HepG2 (cell line): ENCODE results near the gene DOK1. TPM values are rescaled to one million over a fixed set of nuclear protein-coding genes. Genes with fewer than 3 reads are reported as not detected.

Experiments used
- BORCS8-MEF2B ChIP-seq: sonication (generic); formaldehyde crosslinking; IDR thresholded peaks from 2 replicates; pipeline ENCODE4 v1.8.0; 2022; ENCODE audit warnings: mild to moderate bottlenecking, missing genetic modification reagents
- BRF2 ChIP-seq: sonication (generic); formaldehyde crosslinking; IDR thresholded peaks from 2 replicates; pipeline ENCODE4 v1.8.1; 2022; ENCODE audit warnings: mild to moderate bottlenecking, missing genetic modification reagents
- FOXA1 ChIP-seq, 2 experiments: fragments of 450-650 bp in 1 of 2; sonication (generic) in 1 of 2; formaldehyde crosslinking in 1 of 2; IDR thresholded peaks; 2 replicates each; pipeline versions ENCODE4 v1.4.0 to v1.6.1; 2016 to 2020; ENCODE audit warnings: missing genetic modification reagents in 1 of 2
- HDAC2 ChIP-seq: sonication (generic); formaldehyde crosslinking; IDR thresholded peaks from 2 replicates; pipeline ENCODE4 v1.4.0; 2020; ENCODE audit warnings: missing genetic modification reagents
- MTA1 ChIP-seq: sonication (generic); formaldehyde crosslinking; IDR thresholded peaks from 2 replicates; pipeline ENCODE4 v1.4.0; 2020; ENCODE audit warnings: missing genetic modification reagents, mild to moderate bottlenecking, borderline replicate concordance
- MYC ChIP-seq: sonication (generic); formaldehyde crosslinking; IDR thresholded peaks from 2 replicates; pipeline ENCODE4 v1.9.0; 2021; ENCODE audit warnings: missing genetic modification reagents, borderline replicate concordance
- PHF20 ChIP-seq: sonication (generic); formaldehyde crosslinking; IDR thresholded peaks from 2 replicates; pipeline ENCODE4 v1.5.0; 2020; ENCODE audit warnings: mild to moderate bottlenecking, missing genetic modification reagents
- REXO4 ChIP-seq: sonication (generic); formaldehyde crosslinking; IDR thresholded peaks from 2 replicates; pipeline ENCODE4 v1.8.0; 2022; ENCODE audit warnings: missing genetic modification reagents, mild to moderate bottlenecking, borderline replicate concordance
- ZNF253 ChIP-seq: sonication (generic); formaldehyde crosslinking; IDR thresholded peaks from 2 replicates; pipeline ENCODE4 v1.8.0; 2022; ENCODE audit warnings: mild to moderate bottlenecking, missing genetic modification reagents, borderline replicate concordance
- ZNF263 ChIP-seq: sonication (generic); formaldehyde crosslinking; IDR thresholded peaks from 2 replicates; pipeline ENCODE4 v1.4.0; 2020; ENCODE audit warnings: missing genetic modification reagents
- ZNF780A ChIP-seq: sonication (generic); formaldehyde crosslinking; IDR thresholded peaks from 2 replicates; pipeline ENCODE4 v1.8.0; 2022; ENCODE audit warnings: mild to moderate bottlenecking, missing genetic modification reagents, moderate library complexity
- ZNF792 ChIP-seq: IDR thresholded peaks from 2 replicates; pipeline ENCODE4 v1.6.1; 2016
- ZSCAN25 ChIP-seq: sonication (generic); formaldehyde crosslinking; IDR thresholded peaks from 2 replicates; pipeline ENCODE4 v1.8.0; 2022; ENCODE audit warnings: mild to moderate bottlenecking, missing genetic modification reagents
- polyA plus RNA-seq, 8 experiments: library from polyadenylated mRNA; depleted of rRNA in 3 of 8; stranded (reverse) in 7 of 8; unstranded in 1 of 8; fragments of >200 nt; fragmentation: Illumina TruSeq in 4 of 8; extraction: Trizol in 4 of 8; gene quantifications; 2 replicates each; pipeline versions ENCODE4 v1.2.1 to v1.2.3, GENCODE V29; 2011 to 2016; ENCODE audit warnings: low read depth in 4 of 8, missing spikeins in 1 of 8, mixed read lengths in 1 of 8; ENCODE audit not compliant: insufficient read depth in 1 of 8
- total RNA-seq, 5 experiments: library from RNA; depleted of rRNA; stranded (reverse); fragments of >200 nt; fragmentation: Illumina TruSeq; extraction: Trizol; gene quantifications; 2 replicates each; pipeline ENCODE4 v1.2.3, GENCODE V29; 2016; ENCODE audit warnings: low read depth in 1 of 5
- TF ChIP-seq, protein P1 (sequence below): sonication (generic); formaldehyde crosslinking; IDR thresholded peaks from 2 replicates; pipeline ENCODE4 v1.4.0; 2020; ENCODE audit warnings: missing genetic modification reagents
- TF ChIP-seq, protein P2 (sequence below), 2 experiments: fragments of 450-650 bp in 1 of 2; sonication (generic) in 1 of 2; formaldehyde crosslinking in 1 of 2; IDR thresholded peaks; 2 replicates each; pipeline versions ENCODE4 v1.6.1 to v1.8.0; 2016 to 2022; ENCODE audit warnings: antibody characterized with exemption in 1 of 2, mild to moderate bottlenecking in 1 of 2, missing genetic modification reagents in 1 of 2

The DOK1 gene
- total and polyA plus RNA-seq, 2 of the 13 experiments (the other 11 are each of a cell fraction or from before 2014, with no cell fraction given): 0.53 to 0.74 TPM

DNA sequence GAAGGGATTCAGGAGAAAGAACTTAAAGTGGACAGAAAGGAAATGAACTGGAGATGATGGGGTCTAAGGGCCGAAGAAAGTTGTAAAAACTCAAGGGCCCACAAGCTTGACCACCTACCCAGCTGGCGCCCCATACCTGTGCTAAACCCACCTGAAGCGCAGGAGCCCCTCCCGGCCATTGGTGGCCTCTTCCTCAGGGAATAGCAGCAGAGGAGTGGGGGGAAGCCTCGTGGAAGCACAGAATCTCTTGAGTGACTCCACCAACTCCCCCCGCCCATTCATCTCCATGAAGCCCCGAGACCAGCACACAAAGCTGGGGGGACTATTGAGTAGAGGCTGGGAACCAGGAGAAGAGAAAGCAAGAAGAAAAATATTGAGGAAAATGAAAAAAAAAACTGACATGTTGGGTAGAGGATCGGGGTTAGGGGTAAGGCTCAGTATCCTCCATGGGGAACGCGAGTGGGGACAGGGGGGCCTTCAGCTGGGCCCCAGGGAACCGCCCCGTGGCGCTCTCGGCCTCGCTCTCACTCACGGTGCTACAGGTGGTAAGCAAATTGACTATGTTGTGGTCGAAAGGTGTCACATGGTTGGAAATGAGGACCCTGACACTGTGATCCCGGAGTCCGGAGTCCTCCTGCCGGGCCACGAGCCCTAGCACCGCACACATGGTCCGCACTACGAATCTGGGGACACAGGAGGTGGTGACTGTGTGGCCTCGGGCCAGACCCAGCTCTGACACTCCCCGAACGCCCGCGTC, 25.7 kb upstream of the DOK1 start (continued):
- peak; percentile 55; the same call in 1 of the 2 replicates for TF ChIP-seq REXO4 (CRISPR knock-in tag)
- 0 out of 2 replicates have a peak, but pooled peaks have one; percentile 14 for TF ChIP-seq ZNF780A (CRISPR knock-in tag)
- peak; percentile 86 for TF ChIP-seq ZNF263 (CRISPR knock-in tag)
- TF ChIP-seq BORCS8-MEF2B (CRISPR knock-in tag): peak; percentile 80; the same call in 1 of the 2 replicates
- TF ChIP-seq MYC: peak; percentile 86; the same call in 1 of the 2 replicates
- TF ChIP-seq ZSCAN25: 0 out of 2 replicates have a peak, but pooled peaks have one; percentile 3
- TF ChIP-seq MTA1 (CRISPR knock-in tag): no peak
- TF ChIP-seq ZNF792: 0 out of 2 replicates have a peak, but pooled peaks have one; percentile 0
- no peak for TF ChIP-seq PHF20
- peak; percentile 78; the same call in 1 of the 2 replicates for TF ChIP-seq BRF2
- TF ChIP-seq ZNF253 (CRISPR knock-in tag): 0 out of 2 replicates have a peak, but pooled peaks have one; percentile 66
- no peak for TF ChIP-seq HDAC2
- TF ChIP-seq, protein P1, sequence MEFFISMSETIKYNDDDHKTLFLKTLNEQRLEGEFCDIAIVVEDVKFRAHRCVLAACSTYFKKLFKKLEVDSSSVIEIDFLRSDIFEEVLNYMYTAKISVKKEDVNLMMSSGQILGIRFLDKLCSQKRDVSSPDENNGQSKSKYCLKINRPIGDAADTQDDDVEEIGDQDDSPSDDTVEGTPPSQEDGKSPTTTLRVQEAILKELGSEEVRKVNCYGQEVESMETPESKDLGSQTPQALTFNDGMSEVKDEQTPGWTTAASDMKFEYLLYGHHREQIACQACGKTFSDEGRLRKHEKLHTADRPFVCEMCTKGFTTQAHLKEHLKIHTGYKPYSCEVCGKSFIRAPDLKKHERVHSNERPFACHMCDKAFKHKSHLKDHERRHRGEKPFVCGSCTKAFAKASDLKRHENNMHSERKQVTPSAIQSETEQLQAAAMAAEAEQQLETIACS: no peak
- no peak for TF ChIP-seq FOXA1 (IDR thresholded peaks at IDR 0.05)
- 0 out of 2 replicates have a peak, but pooled peaks have one; percentile 19 for TF ChIP-seq FOXA1 (CRISPR knock-in tag; IDR thresholded peaks at IDR 0.05)
- TF ChIP-seq, protein P2, sequence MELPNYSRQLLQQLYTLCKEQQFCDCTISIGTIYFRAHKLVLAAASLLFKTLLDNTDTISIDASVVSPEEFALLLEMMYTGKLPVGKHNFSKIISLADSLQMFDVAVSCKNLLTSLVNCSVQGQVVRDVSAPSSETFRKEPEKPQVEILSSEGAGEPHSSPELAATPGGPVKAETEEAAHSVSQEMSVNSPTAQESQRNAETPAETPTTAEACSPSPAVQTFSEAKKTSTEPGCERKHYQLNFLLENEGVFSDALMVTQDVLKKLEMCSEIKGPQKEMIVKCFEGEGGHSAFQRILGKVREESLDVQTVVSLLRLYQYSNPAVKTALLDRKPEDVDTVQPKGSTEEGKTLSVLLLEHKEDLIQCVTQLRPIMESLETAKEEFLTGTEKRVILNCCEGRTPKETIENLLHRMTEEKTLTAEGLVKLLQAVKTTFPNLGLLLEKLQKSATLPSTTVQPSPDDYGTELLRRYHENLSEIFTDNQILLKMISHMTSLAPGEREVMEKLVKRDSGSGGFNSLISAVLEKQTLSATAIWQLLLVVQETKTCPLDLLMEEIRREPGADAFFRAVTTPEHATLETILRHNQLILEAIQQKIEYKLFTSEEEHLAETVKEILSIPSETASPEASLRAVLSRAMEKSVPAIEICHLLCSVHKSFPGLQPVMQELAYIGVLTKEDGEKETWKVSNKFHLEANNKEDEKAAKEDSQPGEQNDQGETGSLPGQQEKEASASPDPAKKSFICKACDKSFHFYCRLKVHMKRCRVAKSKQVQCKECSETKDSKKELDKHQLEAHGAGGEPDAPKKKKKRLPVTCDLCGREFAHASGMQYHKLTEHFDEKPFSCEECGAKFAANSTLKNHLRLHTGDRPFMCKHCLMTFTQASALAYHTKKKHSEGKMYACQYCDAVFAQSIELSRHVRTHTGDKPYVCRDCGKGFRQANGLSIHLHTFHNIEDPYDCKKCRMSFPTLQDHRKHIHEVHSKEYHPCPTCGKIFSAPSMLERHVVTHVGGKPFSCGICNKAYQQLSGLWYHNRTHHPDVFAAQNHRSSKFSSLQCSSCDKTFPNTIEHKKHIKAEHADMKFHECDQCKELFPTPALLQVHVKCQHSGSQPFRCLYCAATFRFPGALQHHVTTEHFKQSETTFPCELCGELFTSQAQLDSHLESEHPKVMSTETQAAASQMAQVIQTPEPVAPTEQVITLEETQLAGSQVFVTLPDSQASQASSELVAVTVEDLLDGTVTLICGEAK (IDR thresholded peaks at IDR 0.05): no peak
- TF ChIP-seq, protein P2 (CRISPR knock-in tag; IDR thresholded peaks at IDR 0.05): 0 out of 2 replicates have a peak, but pooled peaks have one; percentile 3
